KBM-7 (cell line): ENCODE data around the gene DYRK1A.
"Not testable (repeated sequence)": the region's sequence is repeated elsewhere in the genome, so short reads cannot be mapped to it uniquely, and the experiment has no call there.

Source experiments
- DNase-seq: peaks from one replicate; pipeline ENCODE4 v3.0.0-alpha.2; 2015
- in situ Hi-C: fragments of 300-500 bp; cut with MboI; formaldehyde crosslinking; loops from 2 replicates; pipeline ENCODE4 v1.14.3; 2020; ENCODE audit warnings: low sequenced_read_pairs, low pct_unique_long_range_greater_than_20kb, mixed read lengths

DYRK1A gene

DNA sequence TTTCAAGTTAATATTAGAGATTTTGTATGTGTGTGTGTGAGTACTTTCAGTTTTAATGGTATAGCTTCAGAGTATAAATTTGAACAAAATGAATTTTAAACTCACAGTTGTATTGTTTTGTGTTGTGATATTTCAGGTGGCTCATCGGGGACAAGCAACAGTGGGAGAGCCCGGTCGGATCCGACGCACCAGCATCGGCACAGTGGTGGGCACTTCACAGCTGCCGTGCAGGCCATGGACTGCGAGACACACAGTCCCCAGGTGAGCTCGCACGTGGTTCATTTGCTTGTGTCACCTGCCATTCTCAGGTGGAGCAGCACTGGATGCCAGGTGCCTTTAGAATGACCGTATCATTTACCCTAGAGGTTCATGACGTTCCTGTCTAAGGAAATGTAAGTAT lies 139.4 kb downstream of the DYRK1A start:
- in situ Hi-C loops = no loop called here
- DNase-seq = no peak

DNA sequence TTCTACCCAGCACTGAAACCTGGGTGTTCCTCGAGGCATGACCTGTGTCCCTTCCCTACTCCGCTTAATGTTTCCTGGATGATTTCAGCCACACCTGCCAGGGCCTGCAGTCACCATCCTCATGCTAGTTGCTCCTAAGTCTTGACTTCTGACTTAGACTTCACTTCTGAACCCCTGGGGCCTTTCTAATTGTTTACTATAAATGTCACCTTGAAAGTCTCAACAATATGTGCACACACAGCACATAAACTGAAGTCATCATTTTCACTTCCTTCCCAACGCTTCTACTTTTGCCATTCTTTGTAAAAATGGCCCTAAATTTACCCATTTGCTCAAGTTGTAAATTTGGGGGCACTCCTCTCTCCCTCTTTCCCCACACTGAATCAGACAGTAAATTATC lies 141.1 kb downstream of the DYRK1A start:
- no peak for DNase-seq

DNA sequence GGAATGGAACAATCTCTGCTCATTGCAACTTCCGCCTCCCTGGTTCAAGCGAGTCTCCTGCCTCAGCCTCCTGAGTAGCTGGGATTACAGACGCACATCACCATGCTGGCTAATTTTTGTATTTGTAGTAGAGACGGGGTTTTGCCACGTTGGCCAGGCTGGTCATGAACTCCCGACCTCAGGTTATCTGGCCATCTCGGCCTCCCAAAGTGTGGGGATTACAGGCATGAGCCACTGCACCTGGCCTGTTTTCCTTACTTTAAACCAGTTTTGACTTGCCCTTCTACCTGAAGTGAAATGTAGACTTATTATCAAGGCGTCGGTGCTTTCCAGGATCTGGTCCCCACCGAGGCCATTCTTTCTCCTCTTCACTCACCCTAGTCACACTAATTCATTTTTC lies 141.8 kb downstream of the DYRK1A start:
- in situ Hi-C loops = no loop called here
- no peak for DNase-seq

More for the DNA sequence above, 141.1 kb downstream of the DYRK1A start:
- in situ Hi-C loops = no loop called here

DNA sequence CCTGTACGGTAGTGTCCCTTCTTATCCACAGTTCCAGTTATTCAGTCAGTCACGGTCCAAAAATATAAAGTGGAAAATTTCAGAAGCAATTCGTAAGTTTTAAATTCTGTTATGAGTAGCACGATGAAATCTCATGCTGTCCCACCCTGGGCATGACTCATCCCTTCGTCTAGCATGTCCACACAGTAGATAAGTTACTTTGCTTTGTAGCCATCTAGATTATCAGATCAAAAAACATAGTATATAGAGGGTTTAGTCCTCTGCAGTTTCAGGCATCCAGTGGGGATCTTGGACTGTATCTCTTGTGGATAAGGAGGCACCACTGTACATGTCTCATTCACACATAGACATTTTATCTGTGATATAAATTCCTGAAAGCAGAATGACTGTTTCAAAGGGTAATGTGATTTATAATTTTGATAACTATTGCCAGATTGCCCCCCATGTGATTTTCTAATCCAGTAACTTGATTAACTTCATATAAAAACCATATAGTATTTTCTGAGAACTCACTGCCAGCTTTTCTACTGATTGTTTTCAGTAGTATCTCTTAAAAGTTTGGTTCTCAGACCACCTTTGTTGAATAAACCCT lies 143.3 kb downstream of the DYRK1A start:
- in situ Hi-C loops = no loop called here
- no peak for DNase-seq

DNA sequence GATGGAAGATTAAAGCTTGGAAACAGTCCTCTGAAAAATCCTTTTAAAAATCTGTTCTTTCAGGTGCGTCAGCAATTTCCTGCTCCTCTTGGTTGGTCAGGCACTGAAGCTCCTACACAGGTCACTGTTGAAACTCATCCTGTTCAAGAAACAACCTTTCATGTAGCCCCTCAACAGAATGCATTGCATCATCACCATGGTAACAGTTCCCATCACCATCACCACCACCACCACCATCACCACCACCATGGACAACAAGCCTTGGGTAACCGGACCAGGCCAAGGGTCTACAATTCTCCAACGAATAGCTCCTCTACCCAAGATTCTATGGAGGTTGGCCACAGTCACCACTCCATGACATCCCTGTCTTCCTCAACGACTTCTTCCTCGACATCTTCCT lies 145.3 kb downstream of the DYRK1A start:
- in situ Hi-C loops = no loop called here
- DNase-seq = no peak

DNA sequence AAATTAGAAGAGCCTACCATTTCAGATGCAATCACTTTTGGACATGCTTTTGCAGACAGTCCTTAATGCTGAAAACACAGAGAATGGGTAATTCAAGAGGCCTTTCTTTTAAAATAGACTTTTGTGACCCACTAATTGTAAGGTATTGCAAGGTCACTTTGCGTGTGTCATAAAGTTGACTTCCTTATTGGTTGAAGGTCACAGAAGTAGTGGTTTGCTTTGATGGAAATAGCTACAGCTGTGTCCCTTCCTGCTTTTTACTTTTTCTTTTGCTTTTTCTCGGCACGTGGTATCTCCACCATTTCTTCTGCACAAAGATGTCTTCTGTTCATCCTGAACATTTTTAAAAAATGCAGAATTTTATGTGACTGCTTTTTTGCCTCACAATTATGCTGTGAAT lies 146.8 kb downstream of the DYRK1A start:
- in situ Hi-C loops = no loop called here
- DNase-seq = no peak

DNA sequence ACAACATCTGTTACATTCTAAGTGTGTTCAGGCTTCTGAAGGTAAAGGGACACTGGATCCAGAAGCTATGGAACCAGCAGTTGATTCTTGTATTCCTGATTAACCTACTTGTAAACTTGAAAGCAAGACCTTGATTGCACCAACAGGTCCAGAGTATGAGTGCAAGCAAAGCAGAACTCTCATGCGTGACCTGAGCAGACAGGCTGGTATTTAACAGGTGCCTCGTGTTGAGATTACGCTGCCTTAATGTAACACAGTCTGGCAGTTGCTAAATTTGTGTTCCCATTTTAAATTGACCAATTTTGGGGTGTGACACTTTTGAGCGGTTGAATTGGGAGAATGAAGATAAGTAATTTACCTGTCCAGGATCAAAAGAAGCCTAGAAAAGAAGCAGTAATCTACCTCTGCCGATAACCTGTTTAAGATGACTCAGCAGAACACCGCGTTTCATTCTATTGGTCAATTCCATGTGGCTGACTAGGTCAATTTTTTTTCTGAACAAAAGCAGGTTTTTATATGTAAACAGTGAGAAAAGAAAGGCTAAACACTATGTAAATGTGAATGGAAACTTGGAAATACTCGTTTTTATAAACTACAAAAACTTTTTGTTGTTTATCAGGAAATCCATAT lies 147.6 kb downstream of the DYRK1A start:
- in situ Hi-C loops = no loop called here
- no peak for DNase-seq

DNA sequence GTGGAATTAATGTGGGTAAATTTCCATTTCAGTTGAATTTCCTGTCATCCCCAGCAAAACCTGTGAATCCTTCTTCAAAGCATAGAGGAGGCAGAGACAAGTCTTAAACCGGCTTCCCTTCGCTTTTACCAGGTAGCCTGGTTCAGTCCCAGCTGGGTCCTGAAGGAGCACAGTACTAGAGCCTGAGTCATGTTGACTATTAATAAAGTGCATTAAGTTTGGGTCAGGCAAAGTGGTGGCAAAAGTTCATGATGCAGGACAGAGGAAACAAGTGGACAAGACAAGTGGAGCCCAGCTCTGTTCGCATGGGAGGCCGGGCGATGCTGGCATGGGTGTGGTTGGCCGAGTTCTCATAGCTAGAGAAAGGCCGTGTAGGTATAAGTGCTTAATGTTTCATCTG lies 150.4 kb downstream of the DYRK1A start:
- in situ Hi-C loops = no loop called here
- no peak for DNase-seq

DNA sequence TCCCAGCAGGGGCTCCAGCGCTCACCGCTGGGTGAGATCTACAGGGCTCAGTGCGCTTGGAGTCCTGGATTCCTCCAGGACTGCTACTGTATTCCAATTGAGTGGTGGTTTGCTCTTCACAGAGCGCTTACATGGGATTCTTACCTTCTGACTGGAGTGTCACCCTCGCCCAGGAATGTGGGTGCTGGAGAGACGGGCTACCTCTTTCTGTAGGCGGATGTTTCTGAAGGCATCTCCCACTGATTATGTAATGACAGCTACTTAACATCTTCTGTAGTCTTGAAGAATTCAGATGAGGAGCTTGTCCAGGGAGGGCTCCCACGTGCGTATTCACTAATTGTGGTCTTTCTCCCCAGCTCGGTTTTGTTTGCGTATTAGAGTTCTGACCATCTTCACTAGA lies 154.2 kb downstream of the DYRK1A start:
- in situ Hi-C loops = no loop called here
- DNase-seq = no peak

DNA sequence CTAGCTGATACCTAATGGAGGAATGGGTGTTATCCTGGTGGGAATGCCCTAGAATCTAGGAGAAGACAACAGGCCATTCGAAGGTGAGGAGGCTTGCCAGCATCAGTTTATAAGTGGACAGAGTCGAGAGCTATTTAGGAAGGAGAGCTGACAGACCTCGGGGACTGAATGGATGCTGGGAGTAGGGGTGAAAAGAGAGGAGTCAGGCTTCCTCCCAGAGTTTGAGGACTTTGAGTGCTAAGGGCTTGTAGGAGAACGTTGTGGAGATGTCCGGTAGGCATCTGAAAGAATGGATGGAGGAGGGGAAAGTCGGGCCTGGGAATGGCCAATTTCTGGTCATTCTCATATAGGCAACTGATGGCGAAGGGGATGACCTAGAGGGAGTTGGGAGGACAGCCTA lies 155.1 kb downstream of the DYRK1A start:
- in situ Hi-C loops = no loop called here
- DNase-seq = no peak

DNA sequence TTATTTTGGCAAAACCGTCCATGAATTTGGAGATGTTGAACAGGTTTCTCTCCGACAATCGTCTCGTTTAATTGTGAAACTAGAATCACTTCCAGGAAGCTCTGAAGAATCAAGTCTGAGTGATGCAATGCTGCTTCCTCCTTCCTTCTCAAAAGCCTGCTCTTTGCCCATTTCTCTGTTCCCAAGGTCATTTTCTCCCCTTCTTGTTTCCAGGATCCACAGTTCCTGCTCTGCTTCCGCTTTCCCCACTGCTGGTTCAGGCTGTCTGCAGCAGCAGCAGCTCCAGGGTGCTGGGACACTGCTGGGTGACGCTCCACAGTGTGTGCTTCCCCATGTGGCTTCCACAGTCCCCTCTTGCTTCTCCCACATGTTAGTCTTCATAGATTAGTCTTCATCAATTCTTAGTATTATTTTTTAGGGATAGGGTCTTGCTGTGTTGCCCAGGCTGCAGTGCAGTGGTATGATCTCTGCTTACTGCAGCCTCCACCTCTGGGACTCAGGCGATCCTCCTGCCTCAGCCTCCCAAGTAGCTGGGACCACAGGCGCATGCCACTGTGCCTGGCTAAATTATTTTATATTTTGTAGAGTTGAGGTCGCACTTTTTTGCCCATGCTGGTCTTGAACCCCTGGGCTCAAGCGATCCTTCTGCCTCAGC lies 156.2 kb downstream of the DYRK1A start:
- DNase-seq = no peak
- in situ Hi-C loops = no loop called here

DNA sequence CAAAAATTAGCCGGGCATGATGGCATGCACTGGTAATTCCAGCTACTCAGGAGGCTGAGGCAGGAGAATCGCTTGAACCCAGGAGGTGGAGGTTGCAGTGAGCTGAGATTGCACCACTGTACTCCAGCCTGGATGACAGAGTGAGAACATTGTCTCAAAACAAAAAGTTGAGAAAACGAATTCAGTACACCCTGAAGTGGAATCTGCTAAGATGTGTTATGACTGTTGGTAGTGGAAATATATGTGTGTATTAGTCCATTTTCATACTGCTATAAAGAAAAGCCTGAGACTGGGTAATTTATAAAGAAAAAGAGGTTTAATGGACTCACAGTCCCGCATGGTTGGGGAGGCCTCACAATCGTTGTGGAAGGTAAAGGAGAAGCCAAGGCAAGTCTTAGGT lies 158.4 kb downstream of the DYRK1A start:
- in situ Hi-C loops, DNase-seq: not testable (repeated sequence)

DNA sequence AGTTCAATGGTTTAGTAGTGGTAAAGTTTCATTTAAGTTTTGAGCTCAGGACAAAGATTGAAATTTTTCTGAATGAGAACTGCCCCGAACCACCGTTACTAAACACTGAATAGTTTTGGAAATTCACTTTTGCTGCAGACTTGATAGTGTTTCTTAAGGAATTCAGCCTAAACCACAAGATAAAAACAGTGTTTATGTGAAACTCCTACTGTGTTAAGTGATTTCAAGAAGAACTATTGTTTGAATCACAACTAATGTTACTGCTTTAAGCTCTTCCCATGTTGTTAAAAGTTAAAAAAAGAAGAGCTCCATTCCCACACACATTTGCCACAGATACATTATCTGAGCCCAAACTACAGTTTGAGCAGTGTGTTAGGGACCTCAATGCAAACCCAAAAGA lies 159.2 kb downstream of the DYRK1A start:
- DNase-seq = no peak
- in situ Hi-C loops = no loop called here

DNA sequence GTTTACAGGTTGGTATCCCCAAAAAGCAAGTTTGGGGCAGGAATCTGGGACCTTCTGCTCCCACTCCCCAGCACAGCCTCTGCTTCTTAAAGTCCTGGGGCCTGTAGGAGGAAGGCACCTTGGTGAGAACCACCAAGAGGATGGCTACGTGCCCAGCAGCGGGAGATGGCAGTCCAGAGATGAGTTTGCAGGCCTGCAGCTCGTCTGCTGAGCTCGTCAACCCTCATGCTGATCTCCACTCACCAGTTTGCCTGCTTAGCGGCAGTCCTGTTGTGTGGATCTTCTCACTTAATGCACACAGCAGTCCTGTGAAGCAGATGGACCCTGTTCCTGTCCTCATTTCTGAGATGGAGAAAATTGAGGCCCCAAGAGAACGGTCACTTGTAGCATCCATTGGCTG lies 160.5 kb downstream of the DYRK1A start:
- no peak for DNase-seq
- in situ Hi-C loops = no loop called here

DNA sequence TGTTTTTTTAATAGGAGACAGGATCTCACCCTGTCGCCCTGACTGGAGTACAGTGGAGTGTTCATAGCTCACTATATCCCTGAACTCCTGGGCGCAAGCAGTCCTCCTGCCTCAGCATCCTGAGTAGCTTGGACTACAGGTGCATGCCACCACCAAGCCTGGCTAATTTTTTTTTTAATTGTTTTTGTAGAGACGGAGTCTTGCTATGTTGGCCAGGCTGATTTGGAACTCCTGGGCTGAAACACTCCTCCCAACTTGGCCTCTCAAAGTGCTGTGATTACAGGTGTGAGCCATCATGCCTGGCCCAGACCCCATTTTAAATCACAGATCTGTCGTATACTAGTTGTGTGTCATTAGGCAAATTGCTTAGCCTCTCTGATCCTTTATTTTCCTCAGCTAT lies 161.1 kb downstream of the DYRK1A start:
- DNase-seq = no peak
- in situ Hi-C loops = no loop called here

DNA sequence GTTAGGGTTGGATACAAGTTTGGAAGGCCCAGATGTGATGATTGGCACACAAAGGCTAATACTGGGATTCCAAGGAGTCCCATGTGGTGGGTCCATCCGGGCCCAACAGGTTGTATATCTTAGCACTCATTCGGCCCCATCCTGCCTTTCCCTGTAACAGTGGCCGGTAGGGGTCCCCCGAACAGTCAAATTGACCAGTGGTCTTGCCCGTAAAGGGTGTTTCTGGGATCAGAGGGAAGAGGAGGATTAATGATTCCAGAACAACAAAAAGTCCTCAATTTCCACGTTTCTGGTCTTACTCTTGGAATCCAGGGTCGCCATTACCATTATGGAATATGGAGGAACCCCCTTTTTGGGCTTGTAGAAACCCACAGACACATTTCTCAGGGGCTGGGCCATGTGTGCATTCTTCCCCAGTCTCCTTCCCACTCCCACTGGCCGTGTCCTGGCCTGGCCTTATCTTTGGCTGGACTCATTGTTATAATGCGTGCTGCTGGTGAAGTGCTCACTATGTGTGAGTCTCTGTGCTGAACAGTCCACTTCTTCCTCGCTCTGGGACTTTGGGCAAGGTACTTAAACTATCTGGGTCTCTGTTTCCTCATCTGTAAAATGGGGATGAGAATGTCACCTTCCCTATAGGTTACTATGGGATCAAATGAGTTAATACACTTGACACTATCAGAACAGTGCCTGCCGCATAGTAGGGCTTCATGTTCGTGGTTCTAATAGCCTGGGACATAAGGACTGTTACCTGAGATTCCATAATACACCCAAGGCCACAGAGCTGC lies 161.8 kb downstream of the DYRK1A start:
- no peak for DNase-seq
- in situ Hi-C loops = no loop called here

DNA sequence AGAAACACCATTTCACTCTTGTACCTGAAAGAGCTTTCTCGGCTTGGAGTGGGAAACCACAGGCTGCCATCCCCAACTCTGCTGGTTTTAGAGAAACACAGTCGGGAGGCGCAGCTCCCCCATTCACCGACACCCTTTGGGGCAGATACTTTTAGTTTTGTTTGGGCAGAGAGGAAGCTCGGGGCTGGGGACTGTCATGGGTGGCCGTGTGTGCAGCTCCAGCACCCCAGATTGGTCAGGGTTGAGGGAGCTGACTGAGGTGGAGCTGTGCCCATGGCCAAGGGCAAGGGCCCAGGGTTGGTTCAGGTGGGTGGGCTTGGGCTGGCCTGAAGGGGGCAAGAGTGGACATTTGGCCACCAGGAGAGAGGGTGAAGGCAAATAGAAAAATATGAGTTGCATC lies 163.1 kb downstream of the DYRK1A start:
- in situ Hi-C loops = no loop called here
- no peak for DNase-seq

DNA sequence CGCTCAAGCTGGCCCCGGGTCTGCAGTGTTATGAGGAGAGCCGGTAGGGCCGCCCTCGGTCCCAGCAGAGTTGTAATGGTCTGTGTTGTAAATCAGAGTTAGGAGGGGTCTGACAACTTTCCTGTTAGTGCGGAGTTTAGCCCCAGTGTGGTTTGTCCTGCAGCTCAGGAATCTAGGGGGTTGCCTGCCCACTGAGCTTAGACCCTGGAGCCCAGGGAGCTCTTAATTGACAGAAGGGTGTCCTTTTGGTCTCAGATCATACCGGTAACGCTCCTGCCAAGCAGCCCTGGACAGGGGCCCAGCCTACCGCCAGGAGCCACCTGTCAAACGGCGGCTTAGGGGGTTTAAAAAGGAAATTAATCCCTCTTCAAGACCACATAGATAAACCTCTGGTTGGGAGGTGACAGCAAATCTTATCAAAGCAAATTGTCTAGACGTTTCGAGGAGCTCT lies 164.4 kb downstream of the DYRK1A start:
- no peak for DNase-seq
- in situ Hi-C loops = no loop called here

DNA sequence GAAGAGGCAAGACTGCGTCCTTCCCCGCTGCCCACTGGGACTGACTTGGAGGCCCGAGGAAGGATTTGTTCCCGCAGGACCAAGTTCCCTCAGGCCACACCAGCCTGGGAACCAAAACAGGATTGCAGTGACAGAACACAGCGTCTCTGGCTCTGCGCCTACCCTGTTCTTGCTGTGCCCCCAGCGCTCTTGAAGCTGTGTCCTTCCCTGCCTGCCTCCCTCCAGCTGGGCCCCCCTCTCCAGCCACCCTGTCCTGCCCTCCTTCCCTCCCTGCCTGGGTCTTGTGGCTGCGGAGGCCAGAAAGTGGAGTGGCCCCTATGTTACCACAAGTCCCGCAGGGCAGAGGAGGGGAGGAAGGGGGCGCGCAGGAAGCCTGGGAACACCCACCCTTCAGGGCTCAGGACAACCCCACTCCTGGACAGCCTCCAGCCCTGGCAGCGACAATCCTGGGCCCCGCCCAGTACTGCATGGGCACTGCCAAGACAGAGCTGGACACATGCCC lies 164.9 kb downstream of the DYRK1A start:
- in situ Hi-C loops = no loop called here
- no peak for DNase-seq
